HepG2 (cell line): ENCODE data around the gene SLC5A10. TPM values are rescaled to one million over a fixed set of nuclear protein-coding genes. Genes with fewer than 3 reads are reported as not detected.

ENCODE experiments used
- AKAP8 ChIP-seq: sonication (generic); formaldehyde crosslinking; IDR thresholded peaks from 2 replicates; pipeline ENCODE4 v1.5.1; 2020; ENCODE audit warnings: mild to moderate bottlenecking, missing genetic modification reagents
- ERF ChIP-seq: IDR thresholded peaks from 2 replicates; pipeline ENCODE4 v1.6.1; 2018; ENCODE audit warnings: missing biosample characterization, missing genetic modification reagents
- FOSL1 ChIP-seq: sonication (generic); formaldehyde crosslinking; IDR thresholded peaks from 2 replicates; pipeline ENCODE4 v1.9.0; 2021; ENCODE audit warnings: missing genetic modification reagents, borderline replicate concordance
- MZF1 ChIP-seq: sonication (generic); formaldehyde crosslinking; IDR thresholded peaks from 2 replicates; pipeline ENCODE4 v1.8.1; 2023; ENCODE audit warnings: mild to moderate bottlenecking, missing genetic modification reagents, borderline replicate concordance
- NCOA2 ChIP-seq: sonication (generic); formaldehyde crosslinking; IDR thresholded peaks from 2 replicates; pipeline ENCODE4 v1.8.0; 2022; ENCODE audit warnings: inconsistent platforms
- NCOA5 ChIP-seq: sonication (generic); formaldehyde crosslinking; IDR thresholded peaks from 2 replicates; pipeline ENCODE4 v1.4.0; 2020; ENCODE audit warnings: missing genetic modification reagents
- PCBP1 ChIP-seq: fragments of 200-400 bp; formaldehyde crosslinking; IDR thresholded peaks from 2 replicates; pipeline ENCODE4 v1.6.1; 2017; ENCODE audit warnings: mild to moderate bottlenecking, low read depth, low read length, borderline replicate concordance
- PHF20 ChIP-seq: sonication (generic); formaldehyde crosslinking; IDR thresholded peaks from 2 replicates; pipeline ENCODE4 v1.5.0; 2020; ENCODE audit warnings: mild to moderate bottlenecking, missing genetic modification reagents
- PRDM4 ChIP-seq: sonication (generic); formaldehyde crosslinking; IDR thresholded peaks from 2 replicates; pipeline ENCODE4 v1.9.0; 2021; ENCODE audit warnings: missing genetic modification reagents, borderline replicate concordance
- SCMH1 ChIP-seq: sonication (generic); formaldehyde crosslinking; IDR thresholded peaks from 2 replicates; pipeline ENCODE4 v1.9.0; 2021; ENCODE audit warnings: missing genetic modification reagents, mild to moderate bottlenecking, borderline replicate concordance
- SMAD3 ChIP-seq: sonication (generic); formaldehyde crosslinking; IDR thresholded peaks from 2 replicates; pipeline ENCODE4 v1.4.0; 2020; ENCODE audit warnings: missing genetic modification reagents
- SRF ChIP-seq: IDR thresholded peaks from 2 replicates; pipeline ENCODE4 v1.6.1; 2011; ENCODE audit warnings: mild to moderate bottlenecking, low read depth, low read length, moderate library complexity
- SRSF9 ChIP-seq: fragments of 200-400 bp; formaldehyde crosslinking; IDR thresholded peaks from 2 replicates; pipeline ENCODE4 v1.6.1; 2018; ENCODE audit warnings: borderline replicate concordance, mild to moderate bottlenecking, low read depth, low read length; ENCODE audit not compliant: insufficient read depth, poor library complexity, severe bottlenecking
- TEAD3 ChIP-seq: optimal IDR thresholded peaks from 2 replicates; pipeline ENCODE3; 2016; ENCODE audit warnings: borderline replicate concordance
- XBP1 ChIP-seq: sonication (generic); formaldehyde crosslinking; IDR thresholded peaks from 2 replicates; pipeline ENCODE4 v1.5.0; 2020; ENCODE audit warnings: missing genetic modification reagents
- ZBTB26 ChIP-seq: IDR thresholded peaks from 2 replicates; pipeline ENCODE4 v1.6.1; 2016; ENCODE audit warnings: missing compliant biosample characterization, missing genetic modification reagents, borderline replicate concordance
- ZBTB8A ChIP-seq: sonication (generic); formaldehyde crosslinking; IDR thresholded peaks from 2 replicates; pipeline ENCODE4 v1.4.0; 2020; ENCODE audit warnings: mild to moderate bottlenecking, low read depth, missing genetic modification reagents, borderline replicate concordance
- ZNF121 ChIP-seq: sonication (generic); formaldehyde crosslinking; IDR thresholded peaks from 2 replicates; pipeline ENCODE4 v1.5.0; 2020; ENCODE audit warnings: mild to moderate bottlenecking, missing genetic modification reagents
- ZNF350 ChIP-seq: sonication (generic); formaldehyde crosslinking; IDR thresholded peaks from 2 replicates; pipeline ENCODE4 v1.4.0; 2020; ENCODE audit warnings: mild to moderate bottlenecking, low read depth, missing genetic modification reagents, borderline replicate concordance
- ZNF451 ChIP-seq: sonication (generic); formaldehyde crosslinking; IDR thresholded peaks from 2 replicates; pipeline ENCODE4 v1.5.0; 2020; ENCODE audit warnings: mild to moderate bottlenecking, missing genetic modification reagents
- ZNF670 ChIP-seq: sonication (generic); formaldehyde crosslinking; IDR thresholded peaks from 2 replicates; pipeline ENCODE4 v1.8.0; 2022; ENCODE audit warnings: mild to moderate bottlenecking, missing genetic modification reagents, borderline replicate concordance
- ZSCAN29 ChIP-seq: sonication (generic); formaldehyde crosslinking; conservative IDR thresholded peaks from 2 replicates; pipeline ENCODE4 v1.4.0; 2020; ENCODE audit warnings: mild to moderate bottlenecking, missing genetic modification reagents
- polyA plus RNA-seq, 8 experiments: library from polyadenylated mRNA; depleted of rRNA in 3 of 8; stranded (reverse) in 7 of 8; unstranded in 1 of 8; fragments of >200 nt; fragmentation: Illumina TruSeq in 4 of 8; extraction: Trizol in 4 of 8; gene quantifications; 2 replicates each; pipeline versions ENCODE4 v1.2.1 to v1.2.3, GENCODE V29; 2011 to 2016; ENCODE audit warnings: low read depth in 4 of 8, missing spikeins in 1 of 8, mixed read lengths in 1 of 8; ENCODE audit not compliant: insufficient read depth in 1 of 8
- total RNA-seq, 5 experiments: library from RNA; depleted of rRNA; stranded (reverse); fragments of >200 nt; fragmentation: Illumina TruSeq; extraction: Trizol; gene quantifications; 2 replicates each; pipeline ENCODE4 v1.2.3, GENCODE V29; 2016; ENCODE audit warnings: low read depth in 1 of 5
- TF ChIP-seq, protein P1 (sequence below): sonication (generic); formaldehyde crosslinking; IDR thresholded peaks from 2 replicates; pipeline ENCODE4 v1.5.1; 2020; ENCODE audit warnings: mild to moderate bottlenecking, missing genetic modification reagents, moderate library complexity

Gene SLC5A10
- total and polyA plus RNA-seq, 2 of the 13 experiments (the other 11 are each of a cell fraction or from before 2014, with no cell fraction given), result 0.05 TPM; not detected in 1

DNA sequence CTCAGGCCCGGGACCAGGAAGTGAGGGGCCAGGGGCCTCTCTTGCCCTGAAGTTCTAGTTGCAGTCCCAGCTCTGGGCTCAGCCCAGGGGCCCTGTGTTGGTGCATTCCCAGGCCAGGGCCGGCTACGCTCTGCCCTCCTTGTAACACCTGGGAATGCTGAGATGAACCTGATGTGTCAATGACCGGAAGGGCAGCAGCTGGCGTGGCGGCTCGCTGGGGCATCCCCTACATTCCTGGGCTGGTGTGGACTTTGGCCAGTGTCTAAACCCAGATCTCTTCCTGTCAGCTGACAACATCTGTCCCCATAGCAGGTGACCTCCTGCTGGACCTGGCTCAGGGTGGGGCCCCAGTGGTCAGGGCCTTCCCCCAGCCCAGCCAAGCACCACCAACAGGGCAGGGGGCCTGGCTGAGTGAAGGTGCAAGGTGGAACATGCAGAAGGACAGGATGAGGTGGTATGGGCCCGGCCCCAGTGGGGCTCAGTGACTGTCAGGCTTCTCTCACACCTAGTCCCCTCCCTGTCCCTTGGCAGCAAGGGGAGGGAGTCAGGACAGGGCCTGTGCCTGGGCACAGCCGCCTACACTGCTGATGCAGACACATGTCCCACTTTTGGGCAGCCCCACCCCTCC lies 36.7 kb downstream of the SLC5A10 start (continued):
- TF ChIP-seq, protein P1, sequence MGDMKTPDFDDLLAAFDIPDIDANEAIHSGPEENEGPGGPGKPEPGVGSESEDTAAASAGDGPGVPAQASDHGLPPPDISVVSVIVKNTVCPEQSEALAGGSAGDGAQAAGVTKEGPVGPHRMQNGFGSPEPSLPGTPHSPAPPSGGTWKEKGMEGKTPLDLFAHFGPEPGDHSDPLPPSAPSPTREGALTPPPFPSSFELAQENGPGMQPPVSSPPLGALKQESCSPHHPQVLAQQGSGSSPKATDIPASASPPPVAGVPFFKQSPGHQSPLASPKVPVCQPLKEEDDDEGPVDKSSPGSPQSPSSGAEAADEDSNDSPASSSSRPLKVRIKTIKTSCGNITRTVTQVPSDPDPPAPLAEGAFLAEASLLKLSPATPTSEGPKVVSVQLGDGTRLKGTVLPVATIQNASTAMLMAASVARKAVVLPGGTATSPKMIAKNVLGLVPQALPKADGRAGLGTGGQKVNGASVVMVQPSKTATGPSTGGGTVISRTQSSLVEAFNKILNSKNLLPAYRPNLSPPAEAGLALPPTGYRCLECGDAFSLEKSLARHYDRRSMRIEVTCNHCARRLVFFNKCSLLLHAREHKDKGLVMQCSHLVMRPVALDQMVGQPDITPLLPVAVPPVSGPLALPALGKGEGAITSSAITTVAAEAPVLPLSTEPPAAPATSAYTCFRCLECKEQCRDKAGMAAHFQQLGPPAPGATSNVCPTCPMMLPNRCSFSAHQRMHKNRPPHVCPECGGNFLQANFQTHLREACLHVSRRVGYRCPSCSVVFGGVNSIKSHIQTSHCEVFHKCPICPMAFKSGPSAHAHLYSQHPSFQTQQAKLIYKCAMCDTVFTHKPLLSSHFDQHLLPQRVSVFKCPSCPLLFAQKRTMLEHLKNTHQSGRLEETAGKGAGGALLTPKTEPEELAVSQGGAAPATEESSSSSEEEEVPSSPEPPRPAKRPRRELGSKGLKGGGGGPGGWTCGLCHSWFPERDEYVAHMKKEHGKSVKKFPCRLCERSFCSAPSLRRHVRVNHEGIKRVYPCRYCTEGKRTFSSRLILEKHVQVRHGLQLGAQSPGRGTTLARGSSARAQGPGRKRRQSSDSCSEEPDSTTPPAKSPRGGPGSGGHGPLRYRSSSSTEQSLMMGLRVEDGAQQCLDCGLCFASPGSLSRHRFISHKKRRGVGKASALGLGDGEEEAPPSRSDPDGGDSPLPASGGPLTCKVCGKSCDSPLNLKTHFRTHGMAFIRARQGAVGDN (CRISPR knock-in tag), result peak; percentile 100
- TF ChIP-seq MZF1 (no peak), XBP1 (CRISPR knock-in tag) (peak; percentile 52; the same call in 1 of the 2 replicates), NCOA2 (peak; percentile 95), ZSCAN29 (peak; percentile 90), AKAP8 (peak; percentile 98), PRDM4 (CRISPR knock-in tag) (no peak), ZBTB26 (peak; percentile 83), ERF (CRISPR knock-in tag) (peak; percentile 99), PCBP1 (0 out of 2 replicates have a peak, but pooled peaks have one; percentile 68), SRF (no peak), SCMH1 (CRISPR knock-in tag) (no peak), ZNF121 (CRISPR knock-in tag) (peak; percentile 38), NCOA5 (CRISPR knock-in tag) (no peak), ZNF451 (peak; percentile 89), SRSF9 (no peak), ZNF350 (CRISPR knock-in tag) (peak; percentile 97), PHF20 (CRISPR knock-in tag) (peak; percentile 80), TEAD3 (CRISPR knock-in tag) (peak; percentile 100), SMAD3 (peak; percentile 98), FOSL1 (CRISPR knock-in tag) (peak; percentile 37; the same call in 1 of the 2 replicates), ZBTB8A (CRISPR knock-in tag) (0 out of 2 replicates have a peak, but pooled peaks have one; percentile 28), ZNF670 (CRISPR knock-in tag) (no peak)
